Measurements from ENCODE around the gene TNFSF13.

TNFSF13 gene

GRCh38 chr17:7573324-7574080 lies 15.0 kb downstream of the TNFSF13 start:
- peak; percentile 90 for DNase-seq (ENCODE audit: low read depth)
- H3K4me3 ChIP-seq (ENCODE audit: control insufficient read depth, low read depth, low read length), result peak overlapping the region; percentile 93
- TF ChIP-seq CTCF (conservative IDR thresholded peaks at IDR 0.05; ENCODE audit: control insufficient read depth, insufficient read depth, low read depth, low read length), result no peak

GRCh38 chr17:7574176-7574953 lies 15.8 kb downstream of the TNFSF13 start:
- H3K4me3 ChIP-seq (ENCODE audit: control insufficient read depth, low read depth, low read length), result peak overlapping the region; percentile 93
- peak; percentile 31 for DNase-seq (ENCODE audit: low read depth)
- TF ChIP-seq CTCF (conservative IDR thresholded peaks at IDR 0.05; ENCODE audit: control insufficient read depth, insufficient read depth, low read depth, low read length), result no peak

- no peak for DNase-seq (ENCODE audit: low read depth)
- H3K4me3 ChIP-seq (ENCODE audit: control insufficient read depth, low read depth, low read length), result peak overlapping the region; percentile 93
- TF ChIP-seq CTCF (conservative IDR thresholded peaks at IDR 0.05; ENCODE audit: control insufficient read depth, insufficient read depth, low read depth, low read length), result no peak
Measured at GRCh38 chr17:7575481-7575883, 16.9 kb downstream of the TNFSF13 start.

- DNase-seq (ENCODE audit: low read depth), result no peak
- H3K4me3 ChIP-seq (ENCODE audit: control insufficient read depth, low read depth, low read length), result no peak overlapping the region
- no peak for TF ChIP-seq CTCF (conservative IDR thresholded peaks at IDR 0.05; ENCODE audit: control insufficient read depth, insufficient read depth, low read depth, low read length)
Measured at GRCh38 chr17:7575959-7576358, 17.4 kb downstream of the TNFSF13 start.

- DNase-seq (ENCODE audit: low read depth), result no peak
- no peak for TF ChIP-seq CTCF (conservative IDR thresholded peaks at IDR 0.05; ENCODE audit: control insufficient read depth, insufficient read depth, low read depth, low read length)
- H3K4me3 ChIP-seq (ENCODE audit: control insufficient read depth, low read depth, low read length), result no peak overlapping the region
Measured at GRCh38 chr17:7576432-7576937, 17.9 kb downstream of the TNFSF13 start.

- no peak overlapping the region for H3K4me3 ChIP-seq (ENCODE audit: control insufficient read depth, low read depth, low read length)
- DNase-seq (ENCODE audit: low read depth), result no peak
- TF ChIP-seq CTCF (conservative IDR thresholded peaks at IDR 0.05; ENCODE audit: control insufficient read depth, insufficient read depth, low read depth, low read length), result no peak
Measured at GRCh38 chr17:7577327-7578199, 19.0 kb downstream of the TNFSF13 start.

All from fibroblast of mammary gland (primary cell).